ENCODE measurements around the gene TP53BP2.

The TP53BP2 gene

DNA sequence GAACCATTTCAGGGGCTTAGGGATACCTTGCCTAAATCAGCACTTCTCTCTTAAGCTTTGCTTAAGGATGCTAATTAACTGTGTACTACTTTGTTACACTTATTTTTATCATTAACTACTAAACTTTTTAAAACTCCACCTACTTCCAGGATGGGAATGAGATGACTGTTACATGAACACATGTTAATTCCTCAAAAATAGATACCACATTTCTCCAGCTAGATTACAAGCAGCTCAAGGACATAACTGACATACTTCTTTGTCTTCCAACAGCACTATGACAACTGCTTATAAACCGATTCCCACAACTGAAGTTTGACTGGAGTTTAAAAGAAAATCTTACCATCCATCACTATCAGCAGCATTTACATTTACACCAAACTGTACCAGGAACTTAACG is 53.7 kb downstream of the TP53BP2 start:
- Histone ChIP-seq H3K36me3 (ENCODE audit: control insufficient read depth, insufficient read depth, low read length) (peaks cover 85% of the 10 kb centered on the region), H3K9me3 (ENCODE audit: control insufficient read depth, insufficient read depth, low read length) (no peaks in the 10 kb centered on the region), H3K9ac (ENCODE audit: low read depth, low read length) (no peak overlapping the region), H3K27me3 (ENCODE audit: control insufficient read depth, insufficient read depth, low read length) (no peaks in the 10 kb centered on the region), H3K4me1 (ENCODE audit: control insufficient read depth, insufficient read depth, low read length) (no peaks in the 10 kb centered on the region), H3K4me3 (ENCODE audit: low read depth, low read length) (no peak overlapping the region), H3K27ac (ENCODE audit: low read depth, low read length) (no peak overlapping the region)

- Histone ChIP-seq H3K9ac (ENCODE audit: low read depth, low read length) (no peak overlapping the region), H3K27me3 (ENCODE audit: control insufficient read depth, insufficient read depth, low read length) (no peaks in the 10 kb centered on the region), H3K4me1 (ENCODE audit: control insufficient read depth, insufficient read depth, low read length) (no peaks in the 10 kb centered on the region), H3K9me3 (ENCODE audit: control insufficient read depth, insufficient read depth, low read length) (no peaks in the 10 kb centered on the region), H3K36me3 (ENCODE audit: control insufficient read depth, insufficient read depth, low read length) (peaks cover 78% of the 10 kb centered on the region), H3K27ac (ENCODE audit: low read depth, low read length) (no peak overlapping the region), H3K4me3 (ENCODE audit: low read depth, low read length) (no peak overlapping the region)
Observed at GRCh38 chr1:223788746-223789415, 56.9 kb downstream of the TP53BP2 start.

GRCh38 chr1:223785808-223786207 is 59.9 kb downstream of the TP53BP2 start:
- no peak overlapping the region for H3K4me3 ChIP-seq (ENCODE audit: low read depth, low read length)
- H3K36me3 ChIP-seq (ENCODE audit: control insufficient read depth, insufficient read depth, low read length) = peaks cover 72% of the 10 kb centered on the region
- H3K4me1 ChIP-seq (ENCODE audit: control insufficient read depth, insufficient read depth, low read length) = no peaks in the 10 kb centered on the region
- no peaks in the 10 kb centered on the region for H3K27me3 ChIP-seq (ENCODE audit: control insufficient read depth, insufficient read depth, low read length)
- no peaks in the 10 kb centered on the region for H3K9me3 ChIP-seq (ENCODE audit: control insufficient read depth, insufficient read depth, low read length)
- no peak overlapping the region for H3K9ac ChIP-seq (ENCODE audit: low read depth, low read length)
- H3K27ac ChIP-seq (ENCODE audit: low read depth, low read length) = no peak overlapping the region

GRCh38 chr1:223784541-223784940 is 61.2 kb downstream of the TP53BP2 start:
- no peak overlapping the region for H3K27ac ChIP-seq (ENCODE audit: low read depth, low read length)
- H3K27me3 ChIP-seq (ENCODE audit: control insufficient read depth, insufficient read depth, low read length) = no peaks in the 10 kb centered on the region
- H3K4me3 ChIP-seq (ENCODE audit: low read depth, low read length) = no peak overlapping the region
- H3K9me3 ChIP-seq (ENCODE audit: control insufficient read depth, insufficient read depth, low read length) = no peaks in the 10 kb centered on the region
- H3K4me1 ChIP-seq (ENCODE audit: control insufficient read depth, insufficient read depth, low read length) = no peaks in the 10 kb centered on the region
- no peak overlapping the region for H3K9ac ChIP-seq (ENCODE audit: low read depth, low read length)
- H3K36me3 ChIP-seq (ENCODE audit: control insufficient read depth, insufficient read depth, low read length) = peaks cover 80% of the 10 kb centered on the region

GRCh38 chr1:223783676-223784075 is 62.1 kb downstream of the TP53BP2 start:
- H3K9ac ChIP-seq (ENCODE audit: low read depth, low read length) = no peak overlapping the region
- no peaks in the 10 kb centered on the region for H3K27me3 ChIP-seq (ENCODE audit: control insufficient read depth, insufficient read depth, low read length)
- peaks cover 78% of the 10 kb centered on the region for H3K36me3 ChIP-seq (ENCODE audit: control insufficient read depth, insufficient read depth, low read length)
- no peak overlapping the region for H3K4me3 ChIP-seq (ENCODE audit: low read depth, low read length)
- no peak overlapping the region for H3K27ac ChIP-seq (ENCODE audit: low read depth, low read length)
- no peaks in the 10 kb centered on the region for H3K4me1 ChIP-seq (ENCODE audit: control insufficient read depth, insufficient read depth, low read length)
- no peaks in the 10 kb centered on the region for H3K9me3 ChIP-seq (ENCODE audit: control insufficient read depth, insufficient read depth, low read length)

DNA sequence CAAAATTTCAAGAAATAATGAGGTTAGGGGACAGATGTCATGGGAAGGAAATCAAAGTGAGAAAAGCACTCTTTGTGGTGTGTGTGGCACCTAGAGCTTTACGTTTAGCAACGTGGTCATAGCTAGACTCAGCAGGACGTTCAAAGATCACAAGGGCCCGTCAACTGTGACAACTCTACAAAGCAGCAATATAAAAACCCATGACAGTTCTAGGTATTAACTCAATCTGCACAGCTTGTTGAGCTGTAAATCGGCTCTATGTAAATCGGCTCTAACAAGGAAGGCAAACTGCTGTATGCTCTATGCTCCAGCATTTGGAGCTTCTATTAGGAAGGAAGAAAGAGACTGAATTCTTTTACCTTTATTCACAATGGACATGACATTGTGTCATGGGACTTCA is 64.8 kb downstream of the TP53BP2 start:
- H3K9me3 ChIP-seq (ENCODE audit: control insufficient read depth, insufficient read depth, low read length) = no peaks in the 10 kb centered on the region
- H3K36me3 ChIP-seq (ENCODE audit: control insufficient read depth, insufficient read depth, low read length) = peaks cover 81% of the 10 kb centered on the region
- no peak overlapping the region for H3K27ac ChIP-seq (ENCODE audit: low read depth, low read length)
- no peak overlapping the region for H3K9ac ChIP-seq (ENCODE audit: low read depth, low read length)
- H3K4me1 ChIP-seq (ENCODE audit: control insufficient read depth, insufficient read depth, low read length) = no peaks in the 10 kb centered on the region
- H3K27me3 ChIP-seq (ENCODE audit: control insufficient read depth, insufficient read depth, low read length) = no peaks in the 10 kb centered on the region
- no peak overlapping the region for H3K4me3 ChIP-seq (ENCODE audit: low read depth, low read length)

DNA sequence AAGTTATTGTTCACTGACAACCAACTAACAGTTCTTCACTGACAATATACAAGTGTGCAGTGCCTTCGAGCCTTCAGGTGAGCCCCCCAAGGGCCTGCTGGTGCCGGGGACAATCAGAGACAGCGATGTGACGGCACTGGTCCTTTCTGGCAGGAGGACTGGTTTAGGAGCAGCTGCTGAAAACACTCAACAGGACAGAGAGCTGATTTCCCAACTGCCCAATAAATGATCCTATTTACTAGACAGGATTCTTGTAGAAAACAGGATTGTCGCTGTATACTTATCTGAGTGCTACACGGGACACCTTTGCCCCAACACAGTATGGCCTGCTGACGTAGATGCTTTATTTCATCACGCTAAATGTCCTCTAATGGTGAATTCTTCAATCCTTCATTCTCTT is 65.4 kb downstream of the TP53BP2 start:
- no peaks in the 10 kb centered on the region for H3K4me1 ChIP-seq (ENCODE audit: control insufficient read depth, insufficient read depth, low read length)
- no peak overlapping the region for H3K27ac ChIP-seq (ENCODE audit: low read depth, low read length)
- H3K9me3 ChIP-seq (ENCODE audit: control insufficient read depth, insufficient read depth, low read length) = no peaks in the 10 kb centered on the region
- H3K9ac ChIP-seq (ENCODE audit: low read depth, low read length) = no peak overlapping the region
- H3K27me3 ChIP-seq (ENCODE audit: control insufficient read depth, insufficient read depth, low read length) = no peaks in the 10 kb centered on the region
- peaks cover 81% of the 10 kb centered on the region for H3K36me3 ChIP-seq (ENCODE audit: control insufficient read depth, insufficient read depth, low read length)
- no peak overlapping the region for H3K4me3 ChIP-seq (ENCODE audit: low read depth, low read length)

GRCh38 chr1:223776826-223777454 is 68.8 kb downstream of the TP53BP2 start:
- no peaks in the 10 kb centered on the region for H3K27me3 ChIP-seq (ENCODE audit: control insufficient read depth, insufficient read depth, low read length)
- H3K36me3 ChIP-seq (ENCODE audit: control insufficient read depth, insufficient read depth, low read length) = peaks cover 78% of the 10 kb centered on the region
- H3K27ac ChIP-seq (ENCODE audit: low read depth, low read length) = no peak overlapping the region
- H3K4me3 ChIP-seq (ENCODE audit: low read depth, low read length) = no peak overlapping the region
- H3K9ac ChIP-seq (ENCODE audit: low read depth, low read length) = no peak overlapping the region
- H3K4me1 ChIP-seq (ENCODE audit: control insufficient read depth, insufficient read depth, low read length) = peaks cover 7% of the 10 kb centered on the region
- H3K9me3 ChIP-seq (ENCODE audit: control insufficient read depth, insufficient read depth, low read length) = no peaks in the 10 kb centered on the region

DNA sequence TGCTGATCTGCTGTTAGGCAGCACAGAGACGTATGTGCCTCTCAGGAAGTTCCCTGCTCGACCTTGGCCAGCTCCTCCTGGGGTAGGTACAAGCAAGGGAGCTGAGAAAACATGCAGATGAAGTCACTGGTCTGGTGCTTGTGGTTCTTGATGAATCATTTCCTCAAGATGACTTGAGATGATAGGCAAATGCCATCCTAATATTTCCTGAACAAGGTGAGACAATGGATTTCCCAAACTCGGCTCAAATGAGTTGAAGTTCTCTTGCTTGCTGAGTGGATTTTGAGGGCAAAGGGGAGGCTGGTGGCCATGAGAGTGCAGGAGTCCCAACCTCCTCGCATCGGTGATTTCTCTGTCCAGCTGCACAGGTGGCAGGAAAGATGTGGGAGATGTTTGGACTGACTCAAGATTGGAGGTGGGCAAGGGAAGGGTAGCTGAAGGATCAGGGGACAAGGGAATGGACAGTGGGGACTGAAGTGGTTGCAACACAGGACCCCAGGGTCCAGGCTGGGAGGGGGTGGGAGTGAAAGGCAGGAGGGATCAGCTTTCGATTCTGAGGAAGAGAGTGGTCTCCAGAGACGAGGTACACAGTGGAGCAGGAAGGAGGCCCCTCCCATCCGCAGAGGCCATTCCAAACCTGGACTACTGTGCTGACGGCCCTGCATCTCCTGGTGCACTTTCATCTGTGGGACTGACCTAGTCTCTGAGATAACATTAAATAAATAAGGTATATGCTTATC is 69.5 kb downstream of the TP53BP2 start:
- Histone ChIP-seq H3K9me3 (ENCODE audit: control insufficient read depth, insufficient read depth, low read length) (no peaks in the 10 kb centered on the region), H3K4me3 (ENCODE audit: low read depth, low read length) (no peak overlapping the region), H3K27me3 (ENCODE audit: control insufficient read depth, insufficient read depth, low read length) (no peaks in the 10 kb centered on the region), H3K4me1 (ENCODE audit: control insufficient read depth, insufficient read depth, low read length) (peaks cover 13% of the 10 kb centered on the region), H3K36me3 (ENCODE audit: control insufficient read depth, insufficient read depth, low read length) (peaks cover 80% of the 10 kb centered on the region), H3K27ac (ENCODE audit: low read depth, low read length) (no peak overlapping the region), H3K9ac (ENCODE audit: low read depth, low read length) (no peak overlapping the region)

DNA sequence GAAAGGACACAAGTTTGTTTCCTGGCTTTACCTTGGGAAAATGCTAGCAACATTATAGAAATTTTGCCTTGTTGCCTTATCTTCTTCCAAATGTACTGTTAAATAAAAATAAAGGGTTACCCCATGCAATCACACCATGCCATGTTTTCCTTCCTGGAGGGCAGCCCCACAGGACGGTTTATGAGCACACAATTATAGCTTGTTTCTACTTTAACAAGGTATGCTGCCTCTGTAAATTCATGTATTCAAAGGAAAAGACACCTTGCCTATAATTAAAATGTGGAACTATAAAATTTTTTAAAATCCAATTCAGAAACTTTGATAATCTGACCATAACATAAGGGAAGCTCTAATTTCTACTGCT is 70.1 kb downstream of the TP53BP2 start:
- peaks cover 81% of the 10 kb centered on the region for H3K36me3 ChIP-seq (ENCODE audit: control insufficient read depth, insufficient read depth, low read length)
- no peak overlapping the region for H3K27ac ChIP-seq (ENCODE audit: low read depth, low read length)
- H3K4me3 ChIP-seq (ENCODE audit: low read depth, low read length) = no peak overlapping the region
- H3K4me1 ChIP-seq (ENCODE audit: control insufficient read depth, insufficient read depth, low read length) = peaks cover 13% of the 10 kb centered on the region
- no peaks in the 10 kb centered on the region for H3K9me3 ChIP-seq (ENCODE audit: control insufficient read depth, insufficient read depth, low read length)
- no peak overlapping the region for H3K9ac ChIP-seq (ENCODE audit: low read depth, low read length)
- no peaks in the 10 kb centered on the region for H3K27me3 ChIP-seq (ENCODE audit: control insufficient read depth, insufficient read depth, low read length)

- no peak overlapping the region for H3K9ac ChIP-seq (ENCODE audit: low read depth, low read length)
- peaks cover 79% of the 10 kb centered on the region for H3K36me3 ChIP-seq (ENCODE audit: control insufficient read depth, insufficient read depth, low read length)
Observed at GRCh38 chr1:223775054-223775453, 70.7 kb downstream of the TP53BP2 start.

More at GRCh38 chr1:223775054-223775453, 70.7 kb downstream of the TP53BP2 start:
- no peak overlapping the region for H3K27ac ChIP-seq (ENCODE audit: low read depth, low read length)
- H3K9me3 ChIP-seq (ENCODE audit: control insufficient read depth, insufficient read depth, low read length) = no peaks in the 10 kb centered on the region
- H3K27me3 ChIP-seq (ENCODE audit: control insufficient read depth, insufficient read depth, low read length) = no peaks in the 10 kb centered on the region
- H3K4me1 ChIP-seq (ENCODE audit: control insufficient read depth, insufficient read depth, low read length) = peaks cover 13% of the 10 kb centered on the region
- H3K4me3 ChIP-seq (ENCODE audit: low read depth, low read length) = no peak overlapping the region

All from HUES48 (cell line).